Stimulated activated CD8-positive, alpha-beta memory T cell treated with anti-CD3 and anti-CD28 coated beads, Interleukin-4, amount 100 ng/mL, for 24 hours (primary cell): ENCODE measurements around the gene TNFSF9.
"Not testable (repeated sequence)": the region's sequence is repeated elsewhere in the genome, so short reads cannot be mapped to it uniquely, and the experiment has no call there.

Experiments used
- DNase-seq: peaks from one replicate; pipeline ENCODE4 v3.0.0-alpha.2; 2020; ENCODE audit warnings: low read depth

The TNFSF9 gene

GRCh38 chr19:6508028-6508771 lies 22.6 kb upstream of the TNFSF9 start:
- DNase-seq: not testable (repeated sequence)

DNA sequence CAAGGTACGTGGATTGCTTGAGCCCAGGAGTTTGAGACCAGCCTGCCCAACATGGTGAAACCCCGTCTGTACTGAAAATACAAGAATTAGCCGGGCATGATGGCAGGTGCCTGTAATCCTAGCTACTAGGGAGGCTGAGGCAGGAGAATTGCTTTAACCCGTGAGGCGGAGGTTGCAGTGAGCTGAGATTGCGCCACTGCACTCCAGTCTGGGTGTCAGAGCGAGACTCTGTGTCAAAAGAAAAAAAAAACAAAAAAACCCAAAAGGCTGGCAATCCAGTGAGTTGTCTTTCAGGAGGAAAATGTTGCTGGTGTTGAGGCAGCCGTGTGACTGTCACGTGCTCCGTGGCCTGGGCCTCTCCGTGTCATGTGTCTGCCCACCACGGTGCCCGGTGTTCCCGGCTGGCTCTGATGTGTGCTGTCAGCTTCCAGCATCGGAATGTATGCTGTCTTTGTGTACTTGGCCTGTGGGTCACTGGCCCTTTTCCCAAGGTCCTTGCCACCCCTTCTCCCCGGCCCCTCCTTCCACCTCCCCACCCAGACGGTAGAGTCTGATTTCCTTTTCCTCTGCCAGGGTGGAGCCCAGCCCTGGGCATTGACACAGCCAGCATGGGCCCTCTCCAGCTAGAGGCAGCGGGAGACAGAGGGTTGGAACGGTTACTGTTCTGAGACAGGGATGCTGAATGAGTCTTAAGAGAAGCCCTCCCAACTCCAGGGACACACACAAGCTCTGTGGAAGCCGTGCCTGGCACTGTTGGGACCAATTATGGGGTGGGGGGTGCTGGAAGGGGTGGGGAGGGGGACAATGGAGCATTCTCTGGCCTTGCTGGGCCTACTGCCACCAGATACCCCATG lies 21.5 kb upstream of the TNFSF9 start:
- DNase-seq: no peak

GRCh38 chr19:6510618-6511017 lies 20.2 kb upstream of the TNFSF9 start:
- no peak for DNase-seq

- no peak for DNase-seq
Observed at GRCh38 chr19:6514089-6514488, 16.7 kb upstream of the TNFSF9 start.

DNA sequence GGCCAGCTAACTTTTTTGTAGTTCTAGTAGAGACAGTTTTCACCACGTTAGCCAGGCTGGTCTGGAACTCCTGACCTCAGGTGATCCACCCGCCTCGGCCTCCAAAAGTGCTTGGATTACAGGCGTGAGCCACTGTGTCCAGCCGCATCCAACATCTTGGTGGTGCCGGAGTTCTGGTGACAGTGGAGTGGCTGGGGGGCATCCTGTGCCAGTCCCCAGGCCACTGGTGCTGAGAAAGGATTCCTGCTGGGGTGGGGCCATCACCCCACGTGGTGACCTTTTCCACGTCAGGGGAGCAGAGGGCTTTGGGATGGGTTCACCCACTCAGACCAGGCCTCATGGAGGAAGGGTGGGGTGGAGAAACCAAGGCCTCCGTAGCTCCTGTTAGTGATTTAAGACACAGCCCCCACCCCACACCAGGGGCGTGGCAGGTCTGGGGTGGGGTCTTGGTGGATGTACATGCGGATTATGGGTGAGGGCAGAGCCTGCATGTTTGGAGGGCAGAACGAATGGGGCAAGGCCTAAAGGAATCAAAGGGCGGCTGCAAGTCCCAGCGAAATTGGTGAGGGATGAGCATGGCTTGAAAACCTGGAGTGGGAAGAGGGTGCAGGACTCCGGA lies 15.8 kb upstream of the TNFSF9 start:
- no peak for DNase-seq

DNA sequence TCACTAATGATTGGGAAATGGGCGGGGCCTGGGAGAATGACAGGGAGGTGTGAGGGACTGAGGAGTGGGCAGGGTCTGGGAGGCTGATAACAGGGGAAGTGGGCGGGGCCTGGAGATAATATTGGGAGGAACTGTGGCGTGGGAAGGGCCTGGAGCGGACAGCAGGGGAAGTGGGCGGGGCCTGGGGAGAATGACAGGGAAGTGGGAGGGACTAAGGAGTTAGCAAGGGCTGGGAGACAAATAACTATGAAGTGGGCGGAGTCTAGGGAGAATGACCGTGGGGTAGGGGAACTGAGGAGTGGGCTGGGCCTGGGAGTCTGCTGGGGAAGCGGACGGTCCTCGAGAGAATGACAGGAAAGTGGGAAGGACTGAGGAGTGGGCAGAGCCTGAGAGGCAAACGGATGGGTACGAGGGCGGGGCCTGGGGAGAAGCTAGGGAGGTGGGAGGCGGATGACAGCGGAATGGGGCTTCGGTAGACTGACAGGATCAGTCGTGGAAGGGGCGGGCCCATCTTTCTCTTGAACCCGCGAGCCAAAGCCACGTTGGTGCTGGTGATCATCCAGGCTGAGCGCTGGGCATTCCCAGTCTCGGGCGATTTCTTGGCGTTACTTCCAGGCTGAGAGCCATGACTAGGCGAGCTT lies 14.7 kb upstream of the TNFSF9 start:
- peak; percentile 44 for DNase-seq

DNA sequence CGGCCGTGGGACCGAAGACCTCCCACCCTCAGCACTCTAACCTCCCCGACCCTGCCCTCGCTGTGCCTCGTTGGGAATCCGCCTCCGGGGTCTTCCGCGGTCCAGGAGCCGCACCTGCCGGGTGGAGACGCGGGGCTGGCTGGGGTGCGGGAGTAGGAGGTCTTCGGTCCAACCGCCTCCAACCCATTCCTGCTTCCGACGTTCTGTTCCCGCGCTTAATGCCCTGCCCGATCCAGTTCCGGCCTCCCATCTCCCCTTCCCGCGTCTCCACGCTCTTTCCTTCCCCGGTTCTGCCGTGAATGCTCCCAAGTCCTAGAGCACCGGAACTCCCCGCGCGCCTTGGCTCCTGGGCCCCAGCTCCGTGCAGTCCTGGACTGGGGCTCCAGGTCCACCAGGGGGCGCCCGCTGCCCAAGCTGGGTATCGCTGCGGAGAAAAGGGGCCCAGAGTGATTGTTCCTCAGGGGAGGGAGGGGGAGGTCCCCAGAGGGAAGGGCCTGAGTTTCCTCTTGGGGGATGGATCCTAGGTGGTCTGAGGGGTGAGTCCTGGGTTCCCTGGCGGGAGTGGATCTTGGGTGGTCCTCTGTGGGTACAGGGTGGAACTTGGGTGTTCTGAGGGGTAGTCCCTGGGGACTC lies 14.1 kb upstream of the TNFSF9 start:
- peak; percentile 89 for DNase-seq

- no peak for DNase-seq
Observed at GRCh38 chr19:6518145-6518911, 12.5 kb upstream of the TNFSF9 start.

GRCh38 chr19:6519289-6519688 lies 11.5 kb upstream of the TNFSF9 start:
- no peak for DNase-seq

DNA sequence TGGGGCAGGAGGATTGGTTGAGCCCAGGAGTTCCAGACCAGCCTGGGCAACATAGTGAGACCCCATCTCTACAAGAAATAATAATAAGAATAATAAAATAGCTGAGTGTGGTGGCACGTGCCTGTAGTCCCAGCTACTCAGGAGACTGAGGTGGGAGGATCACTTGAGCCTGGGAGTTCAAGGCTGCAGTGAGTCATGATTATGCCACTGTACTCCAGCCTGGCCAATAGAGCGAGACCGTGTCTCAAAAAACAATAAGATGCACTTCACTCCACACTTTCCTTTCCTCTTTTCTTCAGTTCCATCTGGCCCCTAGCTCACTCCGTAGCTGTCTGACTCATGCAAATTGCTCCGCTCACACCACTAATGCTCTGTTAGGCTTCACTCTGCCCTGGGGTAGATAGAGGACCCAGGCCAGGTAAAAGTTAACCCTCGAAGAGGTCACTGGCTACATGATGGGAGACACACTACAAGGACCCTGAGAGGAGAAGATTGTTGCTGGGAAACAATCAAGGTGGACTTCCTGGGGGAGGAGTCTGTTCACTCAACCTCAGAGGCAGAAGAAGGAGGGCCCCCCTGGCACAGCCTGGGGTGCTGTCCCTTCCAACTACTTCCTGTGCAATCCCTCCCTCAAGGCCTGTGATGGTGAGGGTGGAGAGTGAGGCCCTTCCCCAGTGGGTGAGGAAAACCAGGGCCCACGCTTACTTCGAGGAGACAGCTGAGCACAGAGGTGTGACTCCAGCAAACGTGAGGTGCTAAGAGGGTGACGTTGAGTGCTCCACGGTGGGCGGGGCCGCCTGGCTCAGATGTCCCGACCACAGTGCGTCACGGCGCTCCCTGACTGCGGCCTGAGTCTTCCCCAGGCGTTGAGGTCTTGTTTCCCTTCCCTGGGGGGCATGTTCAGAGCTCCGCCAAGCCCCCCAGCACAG lies 8.8 kb upstream of the TNFSF9 start:
- DNase-seq: peak; percentile 59

DNA sequence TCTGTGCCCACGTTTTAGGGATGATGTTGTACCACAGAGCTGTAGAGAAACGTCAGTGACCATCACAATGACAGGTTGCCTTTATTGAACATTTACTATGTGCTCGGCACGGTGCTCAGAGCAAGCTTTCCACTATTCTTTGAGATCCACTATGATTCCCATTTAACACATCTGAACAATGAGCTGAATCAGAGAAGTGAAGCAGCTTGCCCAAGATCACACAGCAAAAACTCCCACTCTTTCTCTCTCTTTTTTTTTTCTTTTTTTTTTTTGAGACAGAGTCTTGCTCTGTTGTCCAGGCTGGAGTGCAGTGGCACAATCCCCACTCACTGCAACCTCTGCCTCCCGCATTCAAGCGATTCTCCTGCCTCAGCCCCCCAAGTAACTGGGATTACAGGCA lies 8.1 kb upstream of the TNFSF9 start:
- no peak for DNase-seq

GRCh38 chr19:6524311-6524710 lies 6.5 kb upstream of the TNFSF9 start:
- no peak for DNase-seq

DNA sequence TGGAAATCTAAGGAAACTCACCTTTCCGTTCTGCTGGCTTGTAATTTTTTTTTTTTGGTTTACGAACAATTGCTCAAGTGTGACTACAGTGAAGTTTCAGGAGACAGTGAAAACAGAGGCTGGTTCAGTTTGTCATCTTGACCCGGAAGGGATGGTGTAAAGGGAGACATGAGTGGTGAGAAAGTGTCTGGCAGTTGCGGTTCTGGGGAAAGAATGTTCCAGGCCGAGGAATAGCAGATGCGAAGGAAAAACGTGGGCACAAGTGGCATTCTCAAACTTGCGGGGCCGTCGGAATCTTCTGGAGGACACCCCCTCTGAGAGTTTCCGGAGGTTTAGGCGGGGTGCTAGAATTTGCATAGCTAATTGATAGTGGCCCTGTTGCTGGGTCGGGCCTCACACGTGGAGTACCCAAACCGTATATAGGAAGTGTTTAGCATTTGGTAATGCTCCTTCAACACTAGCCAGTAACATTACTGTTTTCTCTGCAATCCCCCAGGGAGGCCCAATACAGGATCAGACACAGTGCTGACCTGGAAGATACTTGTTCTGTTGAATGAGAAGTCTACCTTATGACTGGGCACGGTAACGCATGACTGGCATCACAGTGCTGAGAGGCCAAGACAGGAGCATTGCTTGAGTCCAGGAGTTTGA lies 2.8 kb upstream of the TNFSF9 start:
- no peak for DNase-seq

GRCh38 chr19:6528544-6529121 lies 2.2 kb upstream of the TNFSF9 start:
- no peak for DNase-seq

GRCh38 chr19:6529351-6529750 lies 1.5 kb upstream of the TNFSF9 start:
- no peak for DNase-seq

DNA sequence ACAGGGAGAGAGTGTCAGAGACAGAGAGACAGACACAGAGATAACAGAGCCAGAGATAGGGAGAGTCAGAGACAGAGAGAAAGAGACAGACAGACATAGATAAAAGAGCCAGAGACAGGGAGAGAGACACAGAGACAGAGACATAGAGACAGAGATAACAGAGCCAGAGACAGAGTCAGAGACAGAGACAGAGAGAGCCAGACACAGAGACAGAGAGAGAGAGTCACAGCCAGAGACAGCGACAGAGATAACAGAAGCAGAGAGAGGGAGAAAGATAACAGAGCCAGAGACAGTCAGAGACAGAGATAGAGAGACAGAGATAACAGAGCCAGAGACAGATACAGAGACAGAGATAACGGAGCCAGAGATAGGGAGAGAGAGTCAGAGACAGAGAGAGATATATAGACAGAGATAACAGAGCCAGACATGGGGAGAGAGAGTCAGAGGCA lies 865 bp upstream of the TNFSF9 start:
- DNase-seq: no peak

DNA sequence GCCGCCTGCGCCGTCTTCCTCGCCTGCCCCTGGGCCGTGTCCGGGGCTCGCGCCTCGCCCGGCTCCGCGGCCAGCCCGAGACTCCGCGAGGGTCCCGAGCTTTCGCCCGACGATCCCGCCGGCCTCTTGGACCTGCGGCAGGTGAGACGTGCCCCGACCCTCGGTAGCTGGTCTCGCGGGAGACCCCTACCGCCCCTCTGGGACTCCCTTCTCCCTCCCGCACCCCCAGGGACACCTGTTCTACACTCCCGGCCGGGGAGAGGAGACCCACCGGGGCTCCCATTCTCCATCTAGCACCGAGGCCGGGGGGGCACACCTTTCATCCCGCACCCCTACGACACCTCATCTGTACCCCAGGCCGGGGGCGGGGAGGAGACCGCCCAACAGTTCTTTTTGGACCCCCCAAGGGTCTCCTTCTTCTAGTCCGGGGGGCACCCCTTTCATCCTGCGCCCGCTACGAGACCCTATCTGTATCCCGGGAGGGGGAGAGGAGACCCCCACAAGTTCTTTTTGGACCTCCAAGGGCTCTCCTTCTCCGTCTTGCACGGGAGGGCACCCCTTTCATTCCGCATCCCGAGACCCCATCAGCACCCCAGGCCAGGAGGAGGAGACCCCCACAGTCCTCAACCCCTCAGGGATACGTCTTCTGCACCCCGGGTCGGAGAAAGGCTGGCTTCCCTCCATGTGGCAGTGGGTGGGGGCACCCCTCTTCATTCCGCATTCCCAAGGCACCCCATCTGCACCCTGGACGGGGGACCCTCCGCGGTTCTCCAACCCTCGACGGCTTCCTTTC lies 533 bp downstream of the TNFSF9 start:
- DNase-seq: no peak

DNA sequence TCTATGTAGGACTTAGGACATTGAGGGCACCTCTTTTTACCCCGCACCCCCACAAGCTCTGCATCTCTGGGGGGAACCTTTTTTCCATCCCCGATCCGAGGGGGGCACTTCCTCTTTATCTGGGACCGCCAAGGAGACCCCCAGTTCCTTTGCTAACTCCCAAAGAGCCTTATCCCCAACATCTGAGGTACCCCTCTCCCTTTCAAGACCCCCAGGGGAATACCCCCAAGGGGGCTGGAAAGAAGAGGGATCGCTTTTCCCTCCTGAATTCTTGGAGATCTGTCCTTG lies 1.1 kb downstream of the TNFSF9 start:
- DNase-seq: no peak
